Bronchial epithelial cell (primary cell): Measurements from ENCODE around the gene RAD50. TPM values are rescaled to one million over a fixed set of nuclear protein-coding genes. Genes with fewer than 3 reads are reported as not detected.

ENCODE experiments used
- DNase-seq: peaks from one replicate; pipeline ENCODE4 v3.0.0-alpha.2; 2010; ENCODE audit warnings: low read depth
- FAIRE-seq: peaks from 2 replicates; lab custom pipeline; 2011; peaks lifted over from hg19 to GRCh38; lab: Jason Lieb, UNC
- H3K27me3 ChIP-seq: 2 replicates; pipeline ENCODE4 v1.5.1; 2011; ENCODE audit warnings: low read length; ENCODE audit not compliant: control insufficient read depth, insufficient read depth
- H3K36me3 ChIP-seq: 2 replicates; pipeline ENCODE4 v1.5.1; 2011; ENCODE audit warnings: low read length; ENCODE audit not compliant: control insufficient read depth, insufficient read depth
- H3K4me3 ChIP-seq: 2 replicates; pipeline ENCODE4 v1.5.1; 2011; ENCODE audit warnings: mild to moderate bottlenecking, low read depth, low read length, control low read depth
- CTCF ChIP-seq: IDR thresholded peaks from 2 replicates; pipeline ENCODE4 v1.5.1; 2011; ENCODE audit warnings: mild to moderate bottlenecking, moderate library complexity, low read length, control low read depth, inconsistent platforms; ENCODE audit not compliant: insufficient read depth, severe bottlenecking
- total RNA-seq: library from RNA; depleted of rRNA; stranded (reverse); fragments of >200 nt; gene quantifications from 2 replicates; pipeline ENCODE4 v1.2.1, GENCODE V29; 2014

Gene RAD50
- total RNA-seq, 1 donor from 2014 or later, result 29.2 TPM

GRCh38 chr5:132658381-132659302 is 101.9 kb downstream of the RAD50 start:
- no peaks in the 10 kb centered on the region for H3K36me3 ChIP-seq
- DNase-seq, result no peak
- FAIRE-seq, result no peak
- no peak for TF ChIP-seq CTCF
- peaks cover 4% of the 10 kb centered on the region for H3K27me3 ChIP-seq
- no peak overlapping the region for H3K4me3 ChIP-seq

GRCh38 chr5:132659598-132660493 is 103.1 kb downstream of the RAD50 start:
- no peak overlapping the region for H3K4me3 ChIP-seq
- no peak for DNase-seq
- no peak for FAIRE-seq

GRCh38 chr5:132661231-132662003 is 104.6 kb downstream of the RAD50 start:
- Histone ChIP-seq H3K4me3 (no peak overlapping the region), H3K27me3 (peaks cover 2% of the 10 kb centered on the region), H3K36me3 (no peaks in the 10 kb centered on the region)
- no peak for TF ChIP-seq CTCF
- DNase-seq, result no peak
- FAIRE-seq, result no peak

More at GRCh38 chr5:132659598-132660493, 103.1 kb downstream of the RAD50 start:
- no peak for TF ChIP-seq CTCF
- Histone ChIP-seq H3K36me3 (no peaks in the 10 kb centered on the region), H3K27me3 (peaks cover 4% of the 10 kb centered on the region)

GRCh38 chr5:132662004-132662401 is 105.2 kb downstream of the RAD50 start:
- no peak for TF ChIP-seq CTCF
- Histone ChIP-seq H3K4me3 (no peak overlapping the region), H3K36me3 (no peaks in the 10 kb centered on the region), H3K27me3 (no peaks in the 10 kb centered on the region)
- FAIRE-seq (no peak), DNase-seq (no peak)
